ENCODE data around the gene ST3GAL3.

- TF ChIP-seq CTCF (IDR thresholded peaks at IDR 0.05) (no peak), POLR2A (IDR thresholded peaks at IDR 0.05) (no peak)
Observed at GRCh38 chr1:43913666-43914360, 206.5 kb downstream of the ST3GAL3 start.
